Activated naive CD8-positive, alpha-beta T cell treated with anti-CD3 and anti-CD28 coated beads, Interleukin-2, amount 10 ng/mL, durations not matched to agents 7 days and 5 days (primary cell): ENCODE data around the gene NTN3. TPM values are rescaled to one million over a fixed set of nuclear protein-coding genes. Genes with fewer than 3 reads are reported as not detected.

ENCODE experiments used
- ATAC-seq: fragments of 150-1000 bp; cut with Tn5 transposase; one replicate; pipeline ENCODE4 v1.10.0; 2021; ENCODE audit warnings: low read depth, moderate library complexity
- POLR2A ChIA-PET: fragments of 350-600 bp; sonication (Branson Sonifier 250); formaldehyde crosslinking; loops from one replicate; lab custom pipeline; 2021; ENCODE audit warnings: antibody characterized with exemption; lab: Charles Lee
- DNase-seq: peaks from one replicate; pipeline ENCODE4 v3.0.0; 2021
- H3K27ac Mint-ChIP-seq: one replicate; pipeline ENCODE4 v1.8.0; 2022; ENCODE audit warnings: mild to moderate bottlenecking, mixed read lengths
- H3K27me3 Mint-ChIP-seq: one replicate; pipeline ENCODE4 v1.8.0; 2022; ENCODE audit warnings: mild to moderate bottlenecking, moderate library complexity, mixed read lengths
- H3K36me3 Mint-ChIP-seq: one replicate; pipeline ENCODE4 v1.8.0; 2021; ENCODE audit warnings: mild to moderate bottlenecking, mixed read lengths
- H3K4me1 Mint-ChIP-seq: one replicate; pipeline ENCODE4 v1.8.0; 2021; ENCODE audit warnings: mixed read lengths
- H3K4me3 Mint-ChIP-seq: one replicate; pipeline ENCODE4 v1.8.0; 2022; ENCODE audit warnings: mild to moderate bottlenecking, moderate library complexity, mixed read lengths
- H3K9me3 Mint-ChIP-seq: one replicate; pipeline ENCODE4 v1.8.0; 2021; ENCODE audit warnings: mixed read lengths
- total RNA-seq, 2 experiments: library from RNA; stranded (reverse); gene quantifications; one replicate each; pipeline ENCODE4 v1.2.3, GENCODE V29; 2021

The NTN3 gene
- total RNA-seq, 2 experiments from 2014 or later = not detected

GRCh38 chr16:2500430-2500917 lies 29.4 kb downstream of the NTN3 start:
- ATAC-seq (no peak), DNase-seq (no peak)
- Mint-ChIP-seq H3K36me3 (no peaks in the 10 kb centered on the region), H3K27me3 (no peaks in the 10 kb centered on the region), H3K27ac (no peak overlapping the region), H3K4me1 (no peaks in the 10 kb centered on the region), H3K4me3 (no peak overlapping the region), H3K9me3 (no peaks in the 10 kb centered on the region)
- POLR2A ChIA-PET = no interaction called here

GRCh38 chr16:2500918-2501750 lies 30.0 kb downstream of the NTN3 start:
- Mint-ChIP-seq H3K36me3 (no peaks in the 10 kb centered on the region), H3K9me3 (no peaks in the 10 kb centered on the region), H3K4me1 (no peaks in the 10 kb centered on the region), H3K27me3 (no peaks in the 10 kb centered on the region), H3K27ac (no peak overlapping the region), H3K4me3 (no peak overlapping the region)
- ATAC-seq (peak; percentile 89), DNase-seq (peak; percentile 90)
- POLR2A ChIA-PET = interaction anchor here (0.6 to 1.0 kb wide), 3 partner anchors 15 to 73 kb away, joined by 3 read pairs; no protein-coding TSS in a partner anchor

DNA sequence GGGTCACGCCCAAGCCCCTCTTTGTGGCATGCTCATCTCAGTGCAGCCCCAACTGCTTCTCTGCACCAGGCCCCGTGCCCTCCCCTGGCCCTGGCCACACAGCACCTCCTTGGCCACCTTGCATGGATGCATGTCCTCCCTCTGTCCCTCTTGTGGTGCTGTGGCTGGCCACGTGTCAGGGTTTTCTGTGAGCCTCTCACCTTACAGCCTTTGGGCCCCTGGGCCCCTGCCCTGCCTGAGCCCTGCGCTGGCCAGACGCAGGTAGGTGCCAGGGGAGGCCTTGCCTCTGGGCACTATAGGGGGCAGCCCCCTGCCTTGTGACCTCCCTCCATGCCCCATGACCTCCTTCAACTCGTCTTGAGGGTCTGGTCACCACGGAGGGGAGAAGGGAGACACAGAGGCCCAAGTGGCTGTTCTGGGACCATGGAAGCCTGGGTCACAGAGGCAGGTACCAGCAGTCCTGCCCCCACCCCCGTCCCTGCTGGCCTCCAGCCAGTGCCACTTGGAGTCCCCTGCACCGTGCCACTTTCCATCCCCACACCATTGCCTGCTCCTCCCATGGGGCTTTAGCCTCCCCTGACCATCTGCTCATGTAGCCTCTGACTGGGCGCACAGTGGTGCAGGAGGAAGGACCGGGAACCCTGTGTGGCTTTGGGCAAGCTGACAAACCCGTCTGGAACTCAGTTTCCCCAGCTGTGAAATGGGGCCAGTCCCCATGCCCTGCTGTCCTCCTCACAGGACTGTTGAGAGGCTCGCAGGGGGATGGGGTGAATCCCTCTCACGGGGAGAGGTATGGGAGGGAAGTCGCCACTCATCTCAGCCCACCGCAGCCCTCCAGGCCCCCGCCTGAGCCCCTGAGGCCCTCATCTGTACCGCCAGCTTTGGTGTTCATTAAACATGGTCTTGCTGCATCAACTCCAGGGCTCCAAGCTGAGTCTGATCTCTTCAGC lies 31.1 kb downstream of the NTN3 start:
- ATAC-seq (no peak), DNase-seq (no peak)
- Mint-ChIP-seq H3K27me3 (no peaks in the 10 kb centered on the region), H3K36me3 (no peaks in the 10 kb centered on the region), H3K27ac (peak overlapping the region; percentile 28), H3K9me3 (no peaks in the 10 kb centered on the region), H3K4me3 (no peak overlapping the region), H3K4me1 (peaks cover 1% of the 10 kb centered on the region)
- POLR2A ChIA-PET = interaction anchor here (0.6 to 1.0 kb wide), 2 partner anchors 14 to 35 kb away, joined by 3 read pairs; no protein-coding TSS in a partner anchor

- no peak overlapping the region for H3K27ac Mint-ChIP-seq
- POLR2A ChIA-PET = no interaction called here
- H3K4me3 Mint-ChIP-seq = no peak overlapping the region
- H3K36me3 Mint-ChIP-seq = no peaks in the 10 kb centered on the region
- peaks cover 4% of the 10 kb centered on the region for H3K4me1 Mint-ChIP-seq
- ATAC-seq (no peak), DNase-seq (no peak)
- H3K27me3 Mint-ChIP-seq = no peaks in the 10 kb centered on the region
- H3K9me3 Mint-ChIP-seq = no peaks in the 10 kb centered on the region
These were observed 34.6 kb downstream of the NTN3 start for GRCh38 chr16:2505695-2506094.

DNA sequence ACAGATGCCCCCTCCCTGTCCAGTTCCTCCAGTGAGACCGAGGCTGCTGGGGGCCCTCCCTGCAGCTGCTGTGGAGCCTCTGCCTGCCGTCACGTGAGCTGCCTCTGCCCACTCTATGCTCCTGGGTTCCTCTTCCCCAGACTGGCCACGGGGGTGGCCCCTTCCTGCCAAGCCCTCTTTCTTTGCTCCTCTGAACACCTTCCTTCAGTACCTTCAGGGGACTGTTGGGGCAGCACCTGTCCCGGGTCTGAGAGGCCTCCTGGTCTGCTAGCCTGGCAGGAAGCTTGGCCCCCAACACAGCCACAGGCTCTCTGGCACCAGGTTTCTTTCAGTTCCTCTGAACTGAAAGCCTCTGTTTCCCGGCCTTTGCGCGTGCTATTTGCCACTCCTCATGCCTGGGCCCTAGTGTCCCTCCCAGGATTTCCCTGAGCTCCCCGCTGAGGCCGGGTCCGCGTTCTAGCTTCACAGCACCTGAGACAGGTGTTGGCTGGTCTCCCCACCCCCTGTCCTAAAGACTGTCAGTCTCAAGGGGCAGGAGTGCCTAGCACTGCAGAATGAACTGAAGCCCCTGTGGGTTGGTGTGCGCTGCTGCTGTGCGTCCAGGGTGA lies 36.1 kb downstream of the NTN3 start:
- Mint-ChIP-seq H3K4me1 (peaks cover 4% of the 10 kb centered on the region), H3K27me3 (peaks cover 5% of the 10 kb centered on the region), H3K4me3 (no peak overlapping the region), H3K36me3 (no peaks in the 10 kb centered on the region), H3K9me3 (no peaks in the 10 kb centered on the region), H3K27ac (peak overlapping the region; percentile 19)
- POLR2A ChIA-PET = no interaction called here
- ATAC-seq (peak; percentile 64), DNase-seq (no peak)

- Mint-ChIP-seq H3K4me1 (peaks cover 4% of the 10 kb centered on the region), H3K36me3 (no peaks in the 10 kb centered on the region), H3K9me3 (no peaks in the 10 kb centered on the region), H3K4me3 (no peak overlapping the region), H3K27ac (no peak overlapping the region), H3K27me3 (peaks cover 8% of the 10 kb centered on the region)
- POLR2A ChIA-PET = no interaction called here
- ATAC-seq (no peak), DNase-seq (no peak)
These were observed 36.6 kb downstream of the NTN3 start for GRCh38 chr16:2507665-2508064.

GRCh38 chr16:2508722-2509400 lies 37.8 kb downstream of the NTN3 start:
- Mint-ChIP-seq H3K4me1 (peaks cover 11% of the 10 kb centered on the region), H3K9me3 (no peaks in the 10 kb centered on the region), H3K4me3 (no peak overlapping the region), H3K27me3 (peaks cover 8% of the 10 kb centered on the region), H3K36me3 (no peaks in the 10 kb centered on the region), H3K27ac (no peak overlapping the region)
- no peak for DNase-seq
- POLR2A ChIA-PET = interaction anchor here (0.8 kb wide), 1 partner anchor 12 kb away, joined by 3 read pairs; no protein-coding TSS in a partner anchor
- no peak for ATAC-seq

DNA sequence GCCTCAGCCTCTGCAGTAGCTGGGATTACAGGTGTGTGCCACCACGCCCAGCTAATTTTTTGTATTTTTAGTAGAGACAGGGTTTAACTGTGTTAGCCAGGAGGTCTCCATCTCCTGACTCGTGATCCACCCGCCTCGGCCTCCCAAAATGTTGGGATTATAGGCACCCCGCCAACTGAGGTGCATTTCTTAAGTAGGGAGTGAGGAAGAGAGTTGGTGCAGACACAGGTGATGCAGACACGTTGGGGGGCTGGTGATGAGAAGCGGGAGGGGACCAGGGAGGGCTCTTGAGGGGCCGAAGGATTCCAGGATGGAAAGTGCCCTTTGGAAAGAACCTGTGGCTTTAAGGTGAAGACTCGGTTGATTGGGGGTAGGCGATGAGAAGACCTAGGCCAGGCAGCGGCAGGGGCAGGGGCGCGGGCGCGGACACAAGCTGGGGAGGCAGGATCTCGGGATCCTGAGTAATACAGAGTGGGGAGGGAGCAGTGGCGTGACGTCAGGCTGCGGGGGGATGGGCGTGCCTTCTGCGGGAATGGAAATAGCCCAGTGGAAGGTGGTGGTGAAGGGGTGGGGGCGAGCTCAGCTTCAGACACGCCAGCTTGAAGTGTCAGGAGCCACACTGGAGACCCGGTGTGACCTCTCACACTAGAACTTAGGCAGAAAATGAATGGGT lies 40.2 kb downstream of the NTN3 start:
- peaks cover 8% of the 10 kb centered on the region for H3K27me3 Mint-ChIP-seq
- H3K27ac Mint-ChIP-seq = no peak overlapping the region
- POLR2A ChIA-PET = interaction anchor here (1.4 kb wide), 1 partner anchor 9 kb away, joined by 3 read pairs; the partner anchor contains the start of gene AMDHD2
- DNase-seq (no peak), ATAC-seq (no peak)
- H3K4me1 Mint-ChIP-seq = peaks cover 24% of the 10 kb centered on the region
- H3K36me3 Mint-ChIP-seq = peaks cover under 1% of the 10 kb centered on the region
- H3K9me3 Mint-ChIP-seq = no peaks in the 10 kb centered on the region
- H3K4me3 Mint-ChIP-seq = no peak overlapping the region

DNA sequence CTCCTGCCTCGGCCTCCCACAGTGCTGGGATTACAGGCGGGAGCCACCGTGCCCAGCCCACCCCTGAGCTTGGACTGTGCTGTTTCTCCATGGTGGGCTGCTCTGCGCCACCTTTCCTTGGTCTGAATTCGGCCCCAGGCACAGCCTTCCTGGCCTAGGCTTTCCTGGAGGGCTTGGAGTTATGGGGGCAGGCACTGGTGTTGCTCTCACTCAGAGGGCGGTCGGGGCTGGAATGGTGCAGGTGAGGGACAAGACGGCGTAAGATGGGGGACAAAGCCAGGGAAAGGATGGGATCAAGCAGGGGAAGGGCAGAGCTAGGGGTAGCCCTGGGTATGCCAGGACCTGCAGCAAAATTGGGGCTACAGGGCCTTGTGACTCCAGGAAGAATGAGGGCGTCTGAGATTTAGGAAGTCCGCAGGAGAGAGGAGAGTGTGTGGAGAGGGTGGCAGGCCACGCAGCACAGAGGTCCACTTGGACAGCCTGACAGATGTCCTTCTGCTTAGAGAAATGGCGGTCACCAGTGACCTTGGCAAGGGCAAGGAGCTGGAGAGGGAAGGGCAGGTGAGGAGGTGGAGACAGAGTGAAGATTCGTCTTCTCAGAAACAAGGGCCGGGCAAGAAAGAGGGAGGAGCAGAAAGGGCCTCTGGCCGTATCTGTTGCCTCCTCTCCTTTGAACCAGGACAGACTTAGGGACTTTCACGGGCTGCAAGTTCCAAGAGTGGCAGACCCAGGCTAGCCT lies 41.1 kb downstream of the NTN3 start:
- POLR2A ChIA-PET = interaction anchor here (1.4 kb wide), 1 partner anchor 8 kb away, joined by 3 read pairs; the partner anchor contains the start of gene AMDHD2
- ATAC-seq (no peak), DNase-seq (no peak)
- peaks cover 8% of the 10 kb centered on the region for H3K27me3 Mint-ChIP-seq
- peak overlapping the region; percentile 80 for H3K4me3 Mint-ChIP-seq
- H3K36me3 Mint-ChIP-seq = peaks cover 8% of the 10 kb centered on the region
- no peaks in the 10 kb centered on the region for H3K9me3 Mint-ChIP-seq
- peaks cover 31% of the 10 kb centered on the region for H3K4me1 Mint-ChIP-seq
- peak overlapping the region; percentile 90 for H3K27ac Mint-ChIP-seq

GRCh38 chr16:2512735-2513404 lies 41.8 kb downstream of the NTN3 start:
- H3K9me3 Mint-ChIP-seq = no peaks in the 10 kb centered on the region
- peak; percentile 3 for ATAC-seq
- POLR2A ChIA-PET = interaction anchor here (0.7 to 4.0 kb wide), 6 partner anchors 16 to 358 kb away, joined by 3 to 43 read pairs (median 4); partner anchors contain the start of genes CEMP1 and TRAF7

More at GRCh38 chr16:2512735-2513404, 41.8 kb downstream of the NTN3 start:
- Mint-ChIP-seq H3K27ac (peak overlapping the region; percentile 90), H3K36me3 (peaks cover 8% of the 10 kb centered on the region), H3K27me3 (peaks cover 8% of the 10 kb centered on the region), H3K4me1 (peaks cover 32% of the 10 kb centered on the region), H3K4me3 (peak overlapping the region; percentile 80)
- DNase-seq = peak; percentile 59
